Testis (tissue), 3 donors: ENCODE results near the gene SETD3. TPM values are rescaled to one million over a fixed set of nuclear protein-coding genes. Genes with fewer than 3 reads are reported as not detected.
A peak's percentile ranks its signal among the peaks of the same experiment; 100 is the strongest.

Experiments used
- DNase-seq: peaks from one replicate; pipeline ENCODE4 v3.0.0-alpha.2; 2019
- H3K27ac ChIP-seq, 2 donors: fragments of 200-600 bp; sonication (generic); one replicate each; pipeline ENCODE4 v1.5.1; 2019
- H3K27me3 ChIP-seq: fragments of 200-600 bp; sonication (generic); one replicate; pipeline ENCODE4 v1.5.1; 2019
- H3K36me3 ChIP-seq: fragments of 200-600 bp; sonication (generic); one replicate; pipeline ENCODE4 v1.5.1; 2017; ENCODE audit warnings: low read depth; ENCODE audit errors: missing control alignments
- H3K4me1 ChIP-seq: fragments of 200-600 bp; sonication (generic); one replicate; pipeline ENCODE4 v1.5.1; 2019
- H3K4me3 ChIP-seq, 2 donors: fragments of 200-600 bp; sonication (generic); one replicate each; pipeline ENCODE4 v1.5.1; 2017 to 2019
- H3K9me3 ChIP-seq: fragments of 200-600 bp; sonication (generic); one replicate; pipeline ENCODE4 v1.5.1; 2017
- CTCF ChIP-seq, 3 experiments: fragments of 450-650 bp in 2 of 3; fragments of 200-600 bp in 1 of 3; sonication (generic) in 1 of 3; IDR thresholded peaks; one replicate each; pipeline ENCODE4 v1.5.1; 2016 to 2019; ENCODE audit warnings: antibody characterized with exemption in 3 of 3, mild to moderate bottlenecking in 2 of 3, moderate library complexity in 1 of 3
- POLR2A ChIP-seq: fragments of 450-650 bp; IDR thresholded peaks from one replicate; pipeline ENCODE4 v1.6.1; 2017; ENCODE audit warnings: antibody characterized with exemption, mild to moderate bottlenecking, moderate library complexity
- WGBS, 2 donors: methylation state at CpG; one replicate each; pipeline ENCODE4 v1.1.5; 2018; 5-methylcytosine and 5-hydroxymethylcytosine counted together
- intact Hi-C: fragments of 100-400 bp; cut with DNase I; formaldehyde crosslinking; loops from one replicate; pipeline ENCODE4 v1.15.1; 2023; ENCODE audit warnings: low total_unique reads
- polyA plus RNA-seq: library from polyadenylated mRNA; stranded (reverse); fragments of 350-450 nt; fragmentation: Illumina TruSeq; extraction: RNeasy Lipid Tissue Mini Kit (QIAGEN cat#74804); gene quantifications from one replicate; pipeline ENCODE4 v1.2.3, GENCODE V29; 2014; ENCODE audit warnings: low read depth, low replicate concordance; ENCODE audit not compliant: insufficient read depth
- total RNA-seq, 2 donors: library from RNA; depleted of rRNA; stranded (reverse); fragments of >200 nt; gene quantifications; one replicate each; pipeline ENCODE4 v1.2.3, GENCODE V29; 2016

Gene SETD3
- total and polyA plus RNA-seq, 3 donors from 2014 or later: 135 to 186 (median 160) TPM

- no peaks in the 10 kb centered on the region for H3K9me3 ChIP-seq
- H3K36me3 ChIP-seq: no peaks in the 10 kb centered on the region
- DNase-seq: no peak
- H3K4me3 ChIP-seq: peak overlapping the region; percentile 7 to 45
- no peaks in the 10 kb centered on the region for H3K27me3 ChIP-seq
- H3K4me1 ChIP-seq: no peaks in the 10 kb centered on the region
- 37 to 47% methylated on average over 11 to 21 of the region's 21 CpGs for WGBS, 2 donors
- no peak overlapping the region for H3K27ac ChIP-seq
- TF ChIP-seq POLR2A: no peak
- no peak for TF ChIP-seq CTCF (IDR thresholded peaks at IDR 0.05)
- intact Hi-C loops: no loop called here
Observed at GRCh38 chr14:99361596-99362215, 119.0 kb downstream of the SETD3 start.

GRCh38 chr14:99360774-99361595 is 119.7 kb downstream of the SETD3 start:
- intact Hi-C loops: no loop called here
- WGBS, 2 donors: 64 to 78% methylated on average over 15 to 24 of the region's 24 CpGs
- DNase-seq: peak; percentile 81
- Histone ChIP-seq H3K27ac (no peak overlapping the region), H3K36me3 (no peaks in the 10 kb centered on the region), H3K27me3 (no peaks in the 10 kb centered on the region), H3K4me3 (peak overlapping the region; percentile 32 to 45), H3K4me1 (no peaks in the 10 kb centered on the region), H3K9me3 (no peaks in the 10 kb centered on the region)
- TF ChIP-seq POLR2A (no peak), CTCF (IDR thresholded peaks at IDR 0.05) (no peak)

GRCh38 chr14:99359906-99360305 is 120.8 kb downstream of the SETD3 start:
- no peak for DNase-seq
- H3K36me3 ChIP-seq: no peaks in the 10 kb centered on the region
- no peaks in the 10 kb centered on the region for H3K27me3 ChIP-seq
- no peak for TF ChIP-seq POLR2A
- TF ChIP-seq CTCF (IDR thresholded peaks at IDR 0.05): no peak
- H3K4me1 ChIP-seq: no peaks in the 10 kb centered on the region
- no peaks in the 10 kb centered on the region for H3K9me3 ChIP-seq
- no peak overlapping the region for H3K4me3 ChIP-seq
- intact Hi-C loops: no loop called here
- 80 to 88% methylated on average over 5 of the region's 5 CpGs for WGBS, 2 donors
- no peak overlapping the region for H3K27ac ChIP-seq

- intact Hi-C loops: no loop called here
Observed at GRCh38 chr14:99357916-99358390, 122.7 kb downstream of the SETD3 start.

More at GRCh38 chr14:99357916-99358390, 122.7 kb downstream of the SETD3 start:
- no peak for DNase-seq
- H3K27ac ChIP-seq: no peak overlapping the region
- no peak overlapping the region for H3K4me3 ChIP-seq
- 82 to 89% methylated on average over 12 of the region's 12 CpGs for WGBS, 2 donors
- no peaks in the 10 kb centered on the region for H3K27me3 ChIP-seq
- H3K4me1 ChIP-seq: no peaks in the 10 kb centered on the region
- H3K36me3 ChIP-seq: no peaks in the 10 kb centered on the region
- TF ChIP-seq CTCF (IDR thresholded peaks at IDR 0.05) (no peak), POLR2A (no peak)
- no peaks in the 10 kb centered on the region for H3K9me3 ChIP-seq
